GM19468 (cell line): Measurements from ENCODE around the gene RFTN2.
"Not testable (repeated sequence)": the region's sequence is repeated elsewhere in the genome, so short reads cannot be mapped to it uniquely, and the experiment has no call there.

ENCODE experiments used
- ATAC-seq: cut with Tn5 transposase; IDR thresholded peaks from one replicate; pipeline ENCODE4 v1.9.1; 2021; ENCODE audit warnings: mild to moderate bottlenecking, moderate library complexity, moderate number of reproducible peaks; ENCODE audit not compliant: unreplicated experiment; ENCODE audit errors: extremely low read depth

Gene RFTN2, protein sequence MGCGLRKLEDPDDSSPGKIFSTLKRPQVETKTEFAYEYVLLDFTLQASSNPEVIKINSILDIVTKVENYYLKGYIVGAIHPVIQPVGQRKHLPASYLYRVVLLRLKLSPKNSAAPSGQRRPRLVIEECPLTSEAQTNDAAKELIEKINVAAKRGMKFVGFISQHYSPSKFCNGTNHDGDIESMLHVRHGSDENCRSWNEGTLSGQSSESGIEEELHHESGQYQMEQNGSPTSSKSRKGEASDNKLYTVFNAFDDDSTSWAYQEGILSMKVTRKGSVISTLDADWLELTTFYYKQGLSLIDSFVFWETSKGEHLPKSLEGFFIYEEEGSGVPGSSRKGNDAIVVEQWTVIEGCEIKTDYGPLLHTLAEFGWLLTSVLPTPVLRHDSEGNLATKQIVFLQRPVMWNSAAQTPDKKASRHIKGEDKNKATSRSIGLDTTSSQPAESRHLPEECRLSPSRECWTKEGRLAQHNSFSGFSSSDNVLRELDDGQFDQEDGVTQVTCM

DNA sequence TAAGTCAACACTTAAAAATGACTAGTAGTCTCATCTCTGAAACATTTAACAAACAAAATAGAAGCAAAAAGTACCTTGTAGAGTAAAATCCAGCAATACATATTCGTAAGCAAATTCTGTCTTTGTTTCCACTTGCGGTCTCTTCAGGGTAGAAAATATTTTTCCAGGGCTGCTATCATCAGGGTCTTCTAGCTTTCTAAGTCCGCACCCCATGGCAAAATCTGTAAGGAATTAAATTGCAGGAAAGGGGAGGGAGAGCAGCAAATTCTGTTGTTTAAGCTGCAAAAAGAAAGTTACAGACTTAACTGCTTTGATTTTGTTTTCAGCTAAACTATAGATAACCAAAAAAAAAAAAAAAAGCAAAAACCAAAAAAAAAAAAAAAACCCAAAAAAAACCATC lies at the start of gene RFTN2:
TSS of gene RFTN2 (minus strand) at position 342 of the 400 bp plus-strand sequence. CDS start at position 213, 129 bp downstream.
- ATAC-seq, result no peak

DNA sequence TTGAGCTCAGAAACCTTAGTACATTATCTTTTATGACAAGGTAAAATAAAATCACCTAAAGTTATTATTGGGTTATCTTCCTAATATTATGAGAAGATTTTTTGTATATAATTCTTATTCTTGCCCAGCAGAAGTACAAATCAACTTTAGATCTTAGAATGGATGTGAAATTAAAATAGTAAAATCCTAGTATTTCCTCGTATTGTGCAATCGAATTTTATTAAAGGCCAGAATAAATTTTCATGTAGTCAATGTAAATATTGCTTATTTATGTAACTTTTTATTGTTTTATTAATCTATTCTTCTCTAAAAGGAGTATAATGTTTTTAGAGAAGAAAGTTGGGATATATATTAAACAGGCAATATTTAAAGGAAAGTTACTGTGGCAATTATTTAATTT lies 42.5 kb upstream of the RFTN2 start:
- no peak for ATAC-seq

- no peak for ATAC-seq
Measured at GRCh38 chr2:197713271-197713670, 37.9 kb upstream of the RFTN2 start.

GRCh38 chr2:197711578-197711977 lies 36.2 kb upstream of the RFTN2 start:
- ATAC-seq, result no peak

- peak; percentile 73 for ATAC-seq
Measured at GRCh38 chr2:197710424-197711042, 35.1 kb upstream of the RFTN2 start.

- not testable (repeated sequence) for ATAC-seq
Measured at GRCh38 chr2:197709140-197709539, 33.8 kb upstream of the RFTN2 start.

DNA sequence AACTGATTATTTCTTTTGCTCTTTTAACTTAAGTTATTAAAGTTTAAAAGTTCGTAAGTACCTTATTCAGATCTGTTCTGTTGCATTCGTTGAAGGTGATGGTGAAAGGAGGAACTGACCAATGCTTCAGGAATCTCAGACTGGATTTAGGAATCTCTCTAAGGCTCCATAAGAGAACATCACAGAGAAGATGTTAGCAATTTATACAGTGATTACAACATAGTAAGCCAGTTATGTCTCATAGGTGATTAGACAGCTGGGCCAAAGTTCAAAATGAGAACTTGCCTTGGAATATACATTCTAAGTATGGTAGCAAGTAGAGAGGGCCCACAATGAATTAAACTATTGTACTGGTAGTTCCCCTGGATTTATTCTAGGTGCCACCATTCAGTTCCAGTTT lies 32.9 kb upstream of the RFTN2 start:
- ATAC-seq, result no peak

DNA sequence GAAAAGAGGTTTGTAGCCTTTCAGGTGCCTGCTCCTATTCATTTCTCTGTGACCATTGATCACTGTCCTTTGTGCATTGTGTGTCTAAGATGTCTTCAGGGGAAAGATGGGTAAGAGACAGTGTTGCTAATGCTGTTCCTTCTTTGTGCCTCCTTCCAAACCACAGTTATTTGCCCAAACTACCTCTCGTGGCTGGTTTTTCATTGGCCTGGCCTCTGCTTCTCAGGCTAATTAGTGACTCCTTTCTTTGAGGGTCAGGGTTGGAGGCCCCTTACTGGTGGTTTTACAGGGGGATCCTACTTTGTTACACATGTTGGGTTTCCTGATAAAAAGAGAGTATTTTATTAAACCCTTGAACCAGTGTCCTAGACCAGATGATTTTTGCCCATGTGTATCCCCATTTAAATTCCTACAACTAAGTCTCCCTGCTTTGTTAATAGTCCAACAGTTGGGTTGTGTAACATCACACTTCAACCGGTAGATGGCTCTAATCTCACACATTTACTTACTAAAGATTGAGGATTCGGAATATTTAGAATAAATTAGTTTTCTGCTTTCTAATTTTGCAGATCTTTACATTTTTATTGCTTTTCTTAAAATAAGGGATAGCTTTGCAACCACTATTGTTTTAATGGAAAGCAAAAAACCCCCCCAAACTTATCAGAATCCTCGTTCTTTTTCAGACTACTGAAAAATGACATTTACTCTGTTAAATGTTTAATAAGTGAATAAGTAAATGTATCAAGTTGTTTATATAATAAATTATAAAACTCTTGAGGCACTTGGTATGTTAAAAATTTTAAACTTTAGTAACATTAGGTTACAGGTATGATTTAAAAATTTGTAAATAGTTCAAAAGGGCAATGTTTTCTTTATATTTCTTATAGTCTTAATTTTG lies 32.2 kb upstream of the RFTN2 start:
- ATAC-seq, result no peak

DNA sequence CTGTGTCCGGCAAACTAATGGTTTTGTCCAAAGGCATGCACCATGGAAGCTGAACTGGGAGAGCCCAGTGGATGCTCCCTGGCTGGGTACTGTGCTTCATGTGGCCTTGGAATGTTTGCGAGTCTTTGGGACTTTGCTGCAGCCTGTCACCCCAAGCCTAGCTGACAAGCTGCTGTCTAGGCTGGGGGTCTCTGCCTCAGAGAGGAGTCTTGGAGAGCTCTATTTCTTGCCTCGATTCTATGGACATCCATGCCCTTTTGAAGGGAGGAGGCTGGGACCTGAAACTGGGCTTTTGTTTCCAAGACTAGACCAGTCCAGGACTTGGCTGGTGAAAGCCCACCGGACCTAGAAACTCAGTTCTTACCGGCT lies 31.4 kb upstream of the RFTN2 start:
- ATAC-seq, result no peak

DNA sequence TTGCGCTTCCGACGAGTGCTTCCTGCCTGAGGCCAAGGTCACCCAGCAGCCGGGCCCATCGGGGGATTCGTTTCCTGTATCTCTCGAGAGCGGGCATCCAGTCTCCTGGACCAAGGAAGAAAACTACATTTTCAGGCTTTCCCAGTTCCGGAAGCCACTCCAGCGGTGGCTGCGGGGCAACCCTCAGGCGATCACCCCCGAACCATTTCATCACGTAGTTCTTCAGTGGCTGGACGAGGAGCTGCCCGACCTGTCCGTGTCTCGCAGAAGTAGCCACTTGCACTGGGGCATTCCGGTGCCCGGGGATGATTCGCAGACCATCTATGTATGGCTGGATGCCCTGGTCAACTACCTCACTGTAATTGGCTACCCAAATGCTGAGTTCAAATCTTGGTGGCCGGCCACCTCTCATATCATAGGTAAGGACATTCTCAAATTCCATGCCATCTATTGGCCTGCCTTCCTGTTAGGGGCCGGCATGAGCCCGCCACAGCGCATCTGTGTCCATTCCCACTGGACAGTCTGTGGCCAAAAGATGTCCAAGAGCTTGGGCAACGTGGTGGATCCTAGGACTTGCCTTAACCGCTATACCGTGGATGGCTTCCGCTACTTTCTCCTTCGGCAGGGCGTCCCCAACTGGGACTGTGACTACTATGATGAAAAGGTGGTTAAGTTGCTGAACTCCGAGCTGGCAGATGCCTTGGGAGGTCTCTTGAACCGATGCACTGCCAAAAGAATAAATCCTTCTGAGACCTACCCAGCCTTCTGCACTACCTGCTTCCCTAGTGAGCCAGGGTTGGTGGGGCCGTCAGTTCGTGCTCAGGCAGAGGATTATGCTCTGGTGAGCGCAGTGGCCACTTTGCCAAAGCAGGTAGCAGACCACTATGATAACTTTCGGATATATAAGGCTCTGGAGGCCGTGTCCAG lies 30.8 kb upstream of the RFTN2 start:
- no peak for ATAC-seq

DNA sequence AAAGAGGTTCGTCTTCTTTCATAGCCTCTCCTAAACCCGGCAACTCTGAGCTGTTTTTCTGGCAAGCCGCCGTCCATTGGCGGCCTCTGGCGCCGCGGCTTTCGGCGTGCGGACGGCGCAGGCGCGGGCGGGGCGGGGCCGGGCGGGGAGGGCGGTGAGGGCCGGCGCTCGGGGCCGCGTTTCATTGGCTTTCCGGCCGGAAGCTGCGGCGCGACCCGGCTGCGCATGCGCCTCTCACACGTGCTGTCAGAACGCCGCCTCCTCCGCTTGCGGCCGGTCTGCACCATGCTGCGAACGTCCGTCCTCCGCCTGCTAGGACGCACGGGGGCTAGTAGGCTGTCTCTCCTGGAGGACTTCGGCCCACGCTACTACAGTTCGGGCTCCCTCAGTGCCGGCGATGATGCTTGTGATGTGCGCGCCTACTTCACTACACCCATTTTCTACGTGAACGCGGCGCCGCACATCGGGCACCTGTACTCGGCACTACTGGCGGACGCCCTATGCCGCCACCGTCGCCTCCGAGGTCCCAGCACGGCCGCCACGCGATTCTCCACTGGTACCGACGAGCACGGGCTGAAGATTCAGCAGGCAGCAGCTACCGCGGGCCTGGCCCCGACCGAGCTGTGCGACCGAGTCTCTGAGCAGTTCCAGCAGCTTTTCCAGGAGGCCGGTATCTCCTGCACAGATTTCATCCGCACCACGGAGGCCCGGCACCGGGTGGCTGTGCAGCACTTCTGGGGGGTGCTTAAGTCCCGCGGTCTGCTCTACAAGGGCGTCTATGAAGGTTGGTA lies 29.9 kb upstream of the RFTN2 start, which contains the start of gene MARS2:
TSS of gene MARS2 (plus strand) at position 249 of the 791 bp plus-strand sequence. CDS start at position 286, 37 bp downstream.
- ATAC-seq, result peak; percentile 85

- peak; percentile 18 for ATAC-seq
Measured at GRCh38 chr2:197704434-197705120, 29.2 kb upstream of the RFTN2 start.

DNA sequence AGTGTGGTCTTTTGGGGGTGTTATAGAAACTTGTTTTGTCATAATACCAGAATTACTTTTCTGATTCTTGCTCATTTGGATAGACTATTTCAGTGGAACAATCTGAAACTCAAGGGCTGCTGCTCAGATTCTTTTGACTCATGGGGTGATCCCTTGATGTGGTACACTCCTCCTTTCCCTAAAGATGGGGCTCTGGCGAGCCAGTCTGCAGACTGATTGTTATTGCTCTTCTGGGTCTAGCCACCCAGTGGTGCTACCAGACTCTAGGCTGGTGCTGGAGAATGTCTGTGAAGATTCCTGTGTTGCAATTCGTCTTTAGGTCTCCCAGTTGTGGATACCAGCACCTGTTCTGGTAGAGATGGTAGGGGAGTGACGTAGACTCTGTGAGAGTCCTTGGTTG lies 25.6 kb upstream of the RFTN2 start:
- no peak for ATAC-seq

DNA sequence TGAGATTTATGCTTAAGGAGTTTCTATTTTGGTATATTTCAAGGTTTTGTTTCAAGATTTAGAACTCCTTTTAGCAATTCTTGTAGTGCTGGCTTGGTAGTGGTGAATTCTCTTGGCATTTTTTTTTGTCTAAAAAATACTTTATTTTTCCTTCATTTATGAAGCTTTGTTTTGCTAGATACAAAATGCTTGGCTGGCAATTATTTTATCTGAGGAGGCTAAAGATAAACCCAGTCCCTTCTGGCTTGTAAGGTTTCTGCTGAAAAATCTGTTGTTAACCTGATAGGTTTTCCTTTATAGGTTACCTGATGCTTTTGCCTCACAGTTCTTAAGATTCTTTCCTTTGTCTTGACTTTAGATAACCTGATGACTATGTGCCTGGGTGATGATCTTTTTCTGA lies 24.3 kb upstream of the RFTN2 start:
- ATAC-seq, result not testable (repeated sequence)

DNA sequence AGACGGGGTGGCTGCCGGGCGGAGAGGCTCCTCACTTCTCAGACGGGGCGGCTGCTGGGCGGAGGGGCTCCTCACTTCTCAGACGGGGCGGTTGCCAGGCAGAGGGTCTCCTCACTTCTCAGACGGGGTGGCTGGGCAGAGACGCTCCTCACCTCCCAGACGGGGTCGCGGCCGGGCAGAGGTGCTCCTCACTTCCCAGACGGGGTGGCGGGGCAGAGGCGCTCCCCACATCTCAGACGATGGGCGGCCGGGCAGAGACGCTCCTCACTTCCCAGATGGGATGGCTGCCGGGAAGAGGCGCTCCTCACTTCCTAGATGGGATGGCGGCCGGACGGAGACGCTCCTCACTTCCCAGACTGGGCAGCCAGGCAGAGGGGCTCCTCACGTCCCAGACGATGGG lies 21.2 kb upstream of the RFTN2 start:
- ATAC-seq, result not testable (repeated sequence)

GRCh38 chr2:197695971-197696370 lies 20.6 kb upstream of the RFTN2 start:
- not testable (repeated sequence) for ATAC-seq

DNA sequence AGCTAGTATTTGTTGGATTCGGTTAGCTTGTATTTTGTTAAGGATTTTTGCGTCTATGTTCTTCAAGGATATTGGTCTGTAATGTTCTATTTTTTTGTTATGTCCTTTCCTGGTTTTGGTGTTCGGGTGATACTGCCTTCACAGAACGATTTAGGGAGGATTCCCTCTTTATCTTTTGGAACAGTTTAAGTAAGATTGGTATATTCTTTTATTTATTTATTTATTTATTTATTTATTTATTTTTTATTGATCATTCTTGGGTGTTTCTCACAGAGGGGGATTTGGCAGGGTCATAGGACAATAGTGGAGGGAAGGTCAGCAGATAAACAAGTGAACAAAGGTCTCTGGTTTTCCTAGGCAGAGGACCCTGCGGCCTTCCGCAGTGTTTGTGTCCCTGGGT lies 19.8 kb upstream of the RFTN2 start:
- not testable (repeated sequence) for ATAC-seq

DNA sequence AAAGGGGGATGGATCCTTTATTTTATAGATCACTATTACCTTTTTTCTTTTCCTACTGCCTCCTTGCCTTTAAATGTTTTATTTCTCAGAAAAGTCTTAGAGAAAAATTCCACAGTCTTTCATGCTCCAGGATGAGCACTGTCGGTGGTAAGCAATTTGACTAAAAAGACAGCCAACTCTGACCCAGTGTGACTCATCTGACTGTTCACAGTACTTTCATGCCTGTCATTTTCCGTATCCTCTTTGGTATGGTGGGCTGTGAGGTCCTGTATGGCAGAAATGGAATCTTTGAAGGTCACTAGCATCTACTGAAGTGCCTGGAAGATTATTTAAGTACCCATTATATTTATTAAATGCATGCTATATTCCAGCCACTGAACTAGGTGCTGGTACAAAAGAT lies 2.1 kb upstream of the RFTN2 start:
- ATAC-seq, result no peak
